Activated T-helper 1 cell treated with anti-CD3 and anti-CD28 coated beads, Interleukin-12 subunit alpha, Interleukin-12 subunit beta, Interleukin-2, Interleukin-4 antibody, amounts not matched to agents 30 ng/mL and 10 ng/mL and 1 ng/mL, durations not matched to agents 14 hours and 24 hours and 36 hours (primary cell): ENCODE data around the gene MS4A14. TPM values are rescaled to one million over a fixed set of nuclear protein-coding genes. Genes with fewer than 3 reads are reported as not detected.
"Not testable (repeated sequence)": the region's sequence is repeated elsewhere in the genome, so short reads cannot be mapped to it uniquely, and the experiment has no call there.

Source experiments
- DNase-seq: peaks from one replicate; pipeline ENCODE4 v3.0.0; 2021; ENCODE audit warnings: low spot score
- H3K27ac Mint-ChIP-seq: one replicate; pipeline ENCODE4 v1.8.0; 2021; ENCODE audit warnings: mild to moderate bottlenecking, mixed read lengths
- H3K27me3 Mint-ChIP-seq: one replicate; pipeline ENCODE4 v1.8.0; 2022; ENCODE audit warnings: mild to moderate bottlenecking, moderate library complexity, mixed read lengths; ENCODE audit not compliant: insufficient read depth
- H3K36me3 Mint-ChIP-seq: one replicate; pipeline ENCODE4 v1.8.0; 2021; ENCODE audit warnings: low read depth, mixed read lengths
- H3K4me1 Mint-ChIP-seq: one replicate; pipeline ENCODE4 v1.8.0; 2021; ENCODE audit warnings: low read depth, mixed read lengths
- H3K4me3 Mint-ChIP-seq: one replicate; pipeline ENCODE4 v1.8.0; 2021; ENCODE audit warnings: mild to moderate bottlenecking, moderate library complexity, mixed read lengths
- H3K9me3 Mint-ChIP-seq: one replicate; pipeline ENCODE4 v1.8.0; 2021; ENCODE audit warnings: mixed read lengths
- intact Hi-C: fragments of 100-400 bp; cut with micrococcal nuclease; formaldehyde crosslinking; loops from one replicate; pipeline ENCODE4 v1.15.1; 2024
- total RNA-seq: library from RNA; stranded (reverse); gene quantifications from 2 replicates; pipeline ENCODE4 v1.2.3, GENCODE V29; 2022

MS4A14 gene
- total RNA-seq, 1 donor from 2014 or later = not detected

- Mint-ChIP-seq H3K27ac (no peak overlapping the region), H3K36me3 (no peaks in the 10 kb centered on the region), H3K4me3 (no peak overlapping the region), H3K27me3 (peaks cover 1% of the 10 kb centered on the region), H3K4me1 (no peaks in the 10 kb centered on the region), H3K9me3 (no peaks in the 10 kb centered on the region)
- DNase-seq = no peak
- intact Hi-C loops = no loop called here
These were observed 540 bp downstream of the MS4A14 start for GRCh38 chr11:60396799-60397198.

GRCh38 chr11:60420015-60420414, 23.8 kb downstream of the MS4A14 start:
- H3K4me3 Mint-ChIP-seq = no peak overlapping the region
- no peaks in the 10 kb centered on the region for H3K36me3 Mint-ChIP-seq
- intact Hi-C loops = no loop called here
- peaks cover 4% of the 10 kb centered on the region for H3K27me3 Mint-ChIP-seq
- DNase-seq = no peak
- no peak overlapping the region for H3K27ac Mint-ChIP-seq
- H3K4me1 Mint-ChIP-seq = no peaks in the 10 kb centered on the region
- H3K9me3 Mint-ChIP-seq = no peaks in the 10 kb centered on the region

GRCh38 chr11:60422609-60423008, 26.4 kb downstream of the MS4A14 start:
- H3K27me3 Mint-ChIP-seq = peaks cover 3% of the 10 kb centered on the region
- no peaks in the 10 kb centered on the region for H3K4me1 Mint-ChIP-seq
- no peak for DNase-seq
- no peak overlapping the region for H3K27ac Mint-ChIP-seq
- no peaks in the 10 kb centered on the region for H3K36me3 Mint-ChIP-seq
- H3K9me3 Mint-ChIP-seq = no peaks in the 10 kb centered on the region
- no peak overlapping the region for H3K4me3 Mint-ChIP-seq
- intact Hi-C loops = no loop called here

GRCh38 chr11:60428517-60428916, 32.3 kb downstream of the MS4A14 start:
- Mint-ChIP-seq H3K4me1 (no peaks in the 10 kb centered on the region), H3K4me3 (no peak overlapping the region), H3K9me3 (no peaks in the 10 kb centered on the region), H3K27me3 (peaks cover 7% of the 10 kb centered on the region), H3K36me3 (no peaks in the 10 kb centered on the region), H3K27ac (no peak overlapping the region)
- intact Hi-C loops = no loop called here
- no peak for DNase-seq

- H3K9me3 Mint-ChIP-seq = no peaks in the 10 kb centered on the region
- H3K36me3 Mint-ChIP-seq = no peaks in the 10 kb centered on the region
- no peaks in the 10 kb centered on the region for H3K4me1 Mint-ChIP-seq
- no peak within 1 kb of the TSS for H3K27ac Mint-ChIP-seq
- H3K4me3 Mint-ChIP-seq = no peak within 1 kb of the TSS
- intact Hi-C loops = no loop called here
- peaks cover 10% of the 10 kb centered on the region for H3K27me3 Mint-ChIP-seq
- DNase-seq = no peak
These were observed 33.0 kb downstream of the MS4A14 start, which contains the start of gene MS4A5 for GRCh38 chr11:60429272-60429671. Gene MS4A5, plus strand, starts transcription at chr11:60429572. Its CDS starts 103 bp downstream, at chr11:60429675.

GRCh38 chr11:60431251-60431650, 35.0 kb downstream of the MS4A14 start:
- Mint-ChIP-seq H3K27me3 (peaks cover 7% of the 10 kb centered on the region), H3K4me3 (no peak overlapping the region), H3K27ac (no peak overlapping the region), H3K9me3 (no peaks in the 10 kb centered on the region), H3K4me1 (no peaks in the 10 kb centered on the region), H3K36me3 (no peaks in the 10 kb centered on the region)
- no peak for DNase-seq
- intact Hi-C loops = no loop called here

GRCh38 chr11:60433401-60433800, 37.1 kb downstream of the MS4A14 start:
- Mint-ChIP-seq H3K27me3 (peaks cover 12% of the 10 kb centered on the region), H3K36me3 (no peaks in the 10 kb centered on the region), H3K4me3 (no peak overlapping the region), H3K27ac (no peak overlapping the region), H3K4me1 (no peaks in the 10 kb centered on the region), H3K9me3 (no peaks in the 10 kb centered on the region)
- intact Hi-C loops = no loop called here
- no peak for DNase-seq

GRCh38 chr11:60447070-60447469, 50.8 kb downstream of the MS4A14 start:
- no peak overlapping the region for H3K4me3 Mint-ChIP-seq
- DNase-seq = no peak
- H3K27ac Mint-ChIP-seq = no peak overlapping the region
- no peaks in the 10 kb centered on the region for H3K36me3 Mint-ChIP-seq
- peaks cover 17% of the 10 kb centered on the region for H3K4me1 Mint-ChIP-seq
- intact Hi-C loops = no loop called here
- no peaks in the 10 kb centered on the region for H3K9me3 Mint-ChIP-seq
- H3K27me3 Mint-ChIP-seq = no peaks in the 10 kb centered on the region

GRCh38 chr11:60447846-60448245, 51.6 kb downstream of the MS4A14 start:
- no peaks in the 10 kb centered on the region for H3K9me3 Mint-ChIP-seq
- no peaks in the 10 kb centered on the region for H3K36me3 Mint-ChIP-seq
- no peaks in the 10 kb centered on the region for H3K27me3 Mint-ChIP-seq
- DNase-seq = no peak
- H3K27ac Mint-ChIP-seq = no peak overlapping the region
- H3K4me3 Mint-ChIP-seq = no peak overlapping the region
- intact Hi-C loops = no loop called here
- H3K4me1 Mint-ChIP-seq = peaks cover 17% of the 10 kb centered on the region

GRCh38 chr11:60451185-60451584, 54.9 kb downstream of the MS4A14 start:
- H3K4me3 Mint-ChIP-seq, H3K36me3 Mint-ChIP-seq, intact Hi-C loops, H3K27me3 Mint-ChIP-seq, H3K27ac Mint-ChIP-seq, H3K9me3 Mint-ChIP-seq, DNase-seq: not testable (repeated sequence)
- peaks cover 11% of the 10 kb centered on the region for H3K4me1 Mint-ChIP-seq

GRCh38 chr11:60454212-60454611, 58.0 kb downstream of the MS4A14 start:
- Mint-ChIP-seq H3K9me3 (no peaks in the 10 kb centered on the region), H3K27me3 (peaks cover 9% of the 10 kb centered on the region), H3K4me3 (no peak overlapping the region), H3K4me1 (no peaks in the 10 kb centered on the region), H3K27ac (no peak overlapping the region), H3K36me3 (no peaks in the 10 kb centered on the region)
- no peak for DNase-seq
- intact Hi-C loops = no loop called here

GRCh38 chr11:60455531-60456042, 59.3 kb downstream of the MS4A14 start, which contains the start of gene MS4A1:
Gene MS4A1, plus strand, starts transcription at chr11:60455847. Its CDS starts 6,528 bp downstream, at chr11:60462375.
- no peak for DNase-seq
- Mint-ChIP-seq H3K4me3 (no peak within 1 kb of the TSS), H3K4me1 (no peaks in the 10 kb centered on the region), H3K36me3 (no peaks in the 10 kb centered on the region), H3K27me3 (peaks cover 9% of the 10 kb centered on the region), H3K9me3 (no peaks in the 10 kb centered on the region), H3K27ac (no peak within 1 kb of the TSS)
- intact Hi-C loops = no loop called here

- no peak for DNase-seq
- peaks cover 12% of the 10 kb centered on the region for H3K27me3 Mint-ChIP-seq
- intact Hi-C loops = no loop called here
- no peak overlapping the region for H3K4me3 Mint-ChIP-seq
- H3K4me1 Mint-ChIP-seq = no peaks in the 10 kb centered on the region
- H3K36me3 Mint-ChIP-seq = no peaks in the 10 kb centered on the region
- H3K9me3 Mint-ChIP-seq = no peaks in the 10 kb centered on the region
- H3K27ac Mint-ChIP-seq = no peak overlapping the region
These were observed 61.3 kb downstream of the MS4A14 start for GRCh38 chr11:60457576-60457975.

- no peaks in the 10 kb centered on the region for H3K36me3 Mint-ChIP-seq
- H3K27ac Mint-ChIP-seq = no peak overlapping the region
- no peak overlapping the region for H3K4me3 Mint-ChIP-seq
- peaks cover 12% of the 10 kb centered on the region for H3K27me3 Mint-ChIP-seq
- no peak for DNase-seq
- H3K9me3 Mint-ChIP-seq = no peaks in the 10 kb centered on the region
- no peaks in the 10 kb centered on the region for H3K4me1 Mint-ChIP-seq
- intact Hi-C loops = no loop called here
These were observed 63.1 kb downstream of the MS4A14 start for GRCh38 chr11:60459345-60459744.
